Measurements from ENCODE around the gene ECM1.

Gene ECM1

GRCh38 chr1:150560011-150560438 is 52.1 kb downstream of the ECM1 start:
- DNase-seq, result peak; percentile 51

- peak; percentile 96 for DNase-seq
Observed at GRCh38 chr1:150560576-150561253, 52.8 kb downstream of the ECM1 start.

GRCh38 chr1:150561254-150561973 is 53.5 kb downstream of the ECM1 start:
- DNase-seq, result peak; percentile 96

GRCh38 chr1:150561974-150562445 is 54.1 kb downstream of the ECM1 start:
- peak; percentile 67 for DNase-seq

- no peak for DNase-seq
Observed at GRCh38 chr1:150562446-150563339, 54.8 kb downstream of the ECM1 start.

Data from NCI-H1694 treated with DMSO at 0.1 percent for 48 hours (cell line).